ENCODE measurements around the gene WSB1. TPM values are rescaled to one million over a fixed set of nuclear protein-coding genes. Genes with fewer than 3 reads are reported as not detected.

Gene WSB1
- total and polyA plus RNA-seq, 2 of the 8 experiments (the other 6 are each of a cell fraction or from before 2014, with no cell fraction given) = 113 to 140 TPM

DNA sequence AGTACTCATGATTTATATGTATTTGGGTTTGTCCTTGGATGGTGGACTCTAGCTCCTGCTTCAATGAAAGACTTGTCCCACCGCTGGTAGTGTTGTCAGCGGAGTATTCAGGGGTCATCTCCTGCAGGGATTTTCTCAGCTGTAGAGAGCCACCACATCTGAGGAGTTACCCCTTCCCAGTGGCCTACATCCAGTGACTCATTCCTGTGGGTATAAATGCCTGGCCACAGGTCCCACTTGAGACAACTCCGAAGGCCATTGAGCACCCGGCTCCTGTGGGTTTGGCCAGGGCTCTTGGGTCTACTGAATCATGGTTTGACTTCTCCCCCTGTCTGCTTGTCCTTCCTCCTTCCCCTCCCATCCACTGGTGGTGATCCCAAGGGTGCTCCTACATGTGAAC is 34.6 kb upstream of the WSB1 start (continued):
- TF ChIP-seq EP300 (IDR thresholded peaks at IDR 0.05; ENCODE audit: borderline replicate concordance in 1 of 2, low read depth in 2 of 2, low read length in 2 of 2) = no peak
- TF ChIP-seq KDM4A (IDR thresholded peaks at IDR 0.05; ENCODE audit: low read depth, low read length, severe bottlenecking) = no peak
- TF ChIP-seq ASH2L (IDR thresholded peaks at IDR 0.05; ENCODE audit: low read length) = no peak
- no peak for TF ChIP-seq TCF12 (IDR thresholded peaks at IDR 0.05; ENCODE audit: low read depth, low read length)
- TF ChIP-seq, protein P1, sequence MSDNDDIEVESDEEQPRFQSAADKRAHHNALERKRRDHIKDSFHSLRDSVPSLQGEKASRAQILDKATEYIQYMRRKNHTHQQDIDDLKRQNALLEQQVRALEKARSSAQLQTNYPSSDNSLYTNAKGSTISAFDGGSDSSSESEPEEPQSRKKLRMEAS (IDR thresholded peaks at IDR 0.05) = no peak
- TF ChIP-seq SIRT6 (IDR thresholded peaks at IDR 0.05; ENCODE audit: low read length) = no peak
- TF ChIP-seq POLR2AphosphoS5 (IDR thresholded peaks at IDR 0.05; ENCODE audit: low read depth, low read length) = no peak

All from H1 (cell line).